A549 (cell line): Measurements from ENCODE around the gene SERTAD1. TPM values are rescaled to one million over a fixed set of nuclear protein-coding genes. Genes with fewer than 3 reads are reported as not detected.

Source experiments
- ATAC-seq, 2 experiments: fragments of 200-7000 bp in 1 of 2; fragments of >200 bp in 1 of 2; cut with Nextera tagmentation in 1 of 2; cut with Tn5 transposase in 1 of 2; 3 replicates each; pipeline versions ENCODE4 v1.8.0 to v1.9.1; 2018 to 2020; ENCODE audit warnings: mild to moderate bottlenecking in 1 of 2, moderate library complexity in 1 of 2
- CTCF ChIA-PET: fragments of 300-600 bp; sonication (Branson Sonifier 250); formaldehyde crosslinking; extraction: SDS; loops from one replicate; lab custom pipeline; 2021; ENCODE audit warnings: antibody characterized with exemption, inconsistent platforms; lab: Yijun Ruan, JAX
- POLR2A ChIA-PET: fragments of 350-600 bp; formaldehyde crosslinking; extraction: SDS; loops from one replicate; lab custom pipeline; 2021; ENCODE audit warnings: antibody characterized with exemption, inconsistent platforms; lab: Yijun Ruan, JAX
- DNase-seq, 2 experiments: peaks; one replicate each; pipeline versions ENCODE4 v3.0.0 to v3.0.0-alpha.2; 2011 to 2016; ENCODE audit warnings: low read depth in 1 of 2, low spot score in 1 of 2
- FAIRE-seq: peaks from 2 replicates; lab custom pipeline; 2011; peaks lifted over from hg19 to GRCh38; lab: Jason Lieb, UNC
- H3K27ac ChIP-seq, 2 experiments: fragments of >200 bp; sonication (Bioruptor Twin); formaldehyde crosslinking; 3 replicates each; pipeline ENCODE4 v1.5.1; 2016 to 2017
- H3K4me1 ChIP-seq: fragments of >200 bp; sonication (Bioruptor Twin); formaldehyde crosslinking; 3 replicates; pipeline ENCODE4 v1.6.1; 2016
- H3K4me2 ChIP-seq: fragments of >200 bp; sonication (Bioruptor Twin); formaldehyde crosslinking; 3 replicates; pipeline ENCODE4 v1.6.1; 2016
- H3K4me3 ChIP-seq: fragments of >200 bp; sonication (Bioruptor Twin); formaldehyde crosslinking; 3 replicates; pipeline ENCODE4 v1.5.1; 2016
- H3K9me3 ChIP-seq: fragments of >200 bp; sonication (Bioruptor Twin); formaldehyde crosslinking; 3 replicates; pipeline ENCODE4 v1.6.1; 2016
- CBX8 ChIP-seq: fragments of 200-600 bp; sonication (generic); IDR thresholded peaks from 2 replicates; pipeline ENCODE4 v1.6.1; 2016
- CEBPB ChIP-seq, 2 experiments: fragments of >200 bp in 1 of 2; sonication (Bioruptor Twin) in 1 of 2; formaldehyde crosslinking in 1 of 2; IDR thresholded peaks; 2 replicates each; pipeline ENCODE4 v1.6.1; 2012 to 2016
- EP300 ChIP-seq, 2 experiments: fragments of >200 bp; sonication (Bioruptor Twin); formaldehyde crosslinking; IDR thresholded peaks; 2 replicates in 1 of 2; 3 replicates in 1 of 2; pipeline ENCODE4 v1.6.1; 2016 to 2017
- ESRRA ChIP-seq: fragments of 150-350 bp; IDR thresholded peaks from 2 replicates; pipeline ENCODE4 v1.6.1; 2014; ENCODE audit warnings: mild to moderate bottlenecking, low read length, borderline replicate concordance
- FOSB ChIP-seq: fragments of 250-450 bp; sonication (Bioruptor Pico); IDR thresholded peaks from 2 replicates; pipeline ENCODE4 v1.5.0; 2020; ENCODE audit warnings: mild to moderate bottlenecking, moderate library complexity
- GATA3 ChIP-seq: IDR thresholded peaks from 2 replicates; pipeline ENCODE4 v1.6.1; 2012; ENCODE audit warnings: borderline replicate concordance
- HDAC2 ChIP-seq: fragments of 200-600 bp; sonication (generic); IDR thresholded peaks from 2 replicates; pipeline ENCODE4 v1.6.1; 2016
- HES2 ChIP-seq: fragments of >200 bp; sonication (Bioruptor Twin); formaldehyde crosslinking; IDR thresholded peaks from 2 replicates; pipeline ENCODE4 v1.6.1; 2016
- HEYL ChIP-seq: fragments of 250-450 bp; sonication (Bioruptor Pico); IDR thresholded peaks from 2 replicates; pipeline ENCODE4 v1.8.0; 2021; ENCODE audit warnings: mild to moderate bottlenecking, moderate library complexity
- HOXA7 ChIP-seq: fragments of 250-450 bp; sonication (Bioruptor Pico); IDR thresholded peaks from 2 replicates; pipeline ENCODE4 v1.5.0; 2020; ENCODE audit warnings: mild to moderate bottlenecking, moderate library complexity
- HOXB5 ChIP-seq: fragments of 250-450 bp; sonication (Bioruptor Pico); IDR thresholded peaks from 2 replicates; pipeline ENCODE4 v1.5.0; 2020; ENCODE audit warnings: mild to moderate bottlenecking, moderate library complexity
- KDM1A ChIP-seq: fragments of 200-600 bp; sonication (generic); IDR thresholded peaks from 2 replicates; pipeline ENCODE4 v1.6.1; 2016; ENCODE audit warnings: low read depth, mild to moderate bottlenecking
- MAFK ChIP-seq: fragments of 450-650 bp; IDR thresholded peaks from 2 replicates; pipeline ENCODE4 v1.6.1; 2014; ENCODE audit not compliant: partially characterized antibody
- MYC ChIP-seq: IDR thresholded peaks from 2 replicates; pipeline ENCODE4 v1.6.1; 2012; ENCODE audit warnings: mild to moderate bottlenecking, inconsistent platforms, low read length, improper control_type of control experiment, borderline replicate concordance
- NFE2L2 ChIP-seq: fragments of 150-350 bp; conservative IDR thresholded peaks from 2 replicates; pipeline ENCODE4 v1.6.1; 2014; ENCODE audit warnings: low read length
- NPAS2 ChIP-seq: fragments of 250-450 bp; sonication (Bioruptor Pico); IDR thresholded peaks from 2 replicates; pipeline ENCODE4 v1.8.0; 2022; ENCODE audit warnings: mild to moderate bottlenecking, moderate library complexity, borderline replicate concordance
- PBX3 ChIP-seq: IDR thresholded peaks from 2 replicates; pipeline ENCODE4 v1.6.1; 2012
- POLR2A ChIP-seq: IDR thresholded peaks from 2 replicates; pipeline ENCODE4 v1.6.1; 2012; ENCODE audit warnings: mild to moderate bottlenecking, low read length
- RFX5 ChIP-seq: fragments of 450-650 bp; IDR thresholded peaks from 2 replicates; pipeline ENCODE4 v1.7.1; 2014; ENCODE audit warnings: antibody characterized with exemption, mild to moderate bottlenecking, moderate library complexity
- TFCP2L1 ChIP-seq: fragments of 250-450 bp; sonication (Bioruptor Pico); IDR thresholded peaks from 2 replicates; pipeline ENCODE4 v1.5.0; 2021; ENCODE audit warnings: mild to moderate bottlenecking
- TP53 ChIP-seq: fragments of 250-450 bp; sonication (Bioruptor Pico); IDR thresholded peaks from 2 replicates; pipeline ENCODE4 v1.5.0; 2021; ENCODE audit warnings: mild to moderate bottlenecking, moderate library complexity
- ZFP36 ChIP-seq: fragments of 450-650 bp; IDR thresholded peaks from 2 replicates; pipeline ENCODE4 v1.6.1; 2014; ENCODE audit warnings: borderline replicate concordance; ENCODE audit not compliant: partially characterized antibody
- WGBS: methylation state at CpG from one replicate; pipeline ENCODE4 v1.1.6; 2017; ENCODE audit errors: missing lambda C conversion rate; 5-methylcytosine and 5-hydroxymethylcytosine counted together
- polyA plus RNA-seq, 4 experiments: library from polyadenylated mRNA; depleted of rRNA in 3 of 4; stranded (reverse); fragments of >200 nt; fragmentation: RNase III in 1 of 4; extraction: RNeasy Plus Mini Kit Qiagen cat#74134 plus additional on column Dnase treatment in 1 of 4; gene quantifications; 2 replicates in 3 of 4; 3 replicates in 1 of 4; pipeline ENCODE4 v1.2.3, GENCODE V29; 2011 to 2017
- TF ChIP-seq, protein P1 (sequence below): fragments of >200 bp; sonication (Bioruptor Twin); formaldehyde crosslinking; IDR thresholded peaks from 3 replicates; pipeline ENCODE4 v1.6.1; 2016
- TF ChIP-seq, protein P2 (sequence below): fragments of 450-650 bp; IDR thresholded peaks from 2 replicates; pipeline ENCODE4 v1.6.1; 2014; ENCODE audit warnings: antibody characterized with exemption

The SERTAD1 gene
- polyA plus RNA-seq, 2 of the 4 experiments (the other 2 are of a cell fraction), result 10.7 to 13.6 TPM

DNA sequence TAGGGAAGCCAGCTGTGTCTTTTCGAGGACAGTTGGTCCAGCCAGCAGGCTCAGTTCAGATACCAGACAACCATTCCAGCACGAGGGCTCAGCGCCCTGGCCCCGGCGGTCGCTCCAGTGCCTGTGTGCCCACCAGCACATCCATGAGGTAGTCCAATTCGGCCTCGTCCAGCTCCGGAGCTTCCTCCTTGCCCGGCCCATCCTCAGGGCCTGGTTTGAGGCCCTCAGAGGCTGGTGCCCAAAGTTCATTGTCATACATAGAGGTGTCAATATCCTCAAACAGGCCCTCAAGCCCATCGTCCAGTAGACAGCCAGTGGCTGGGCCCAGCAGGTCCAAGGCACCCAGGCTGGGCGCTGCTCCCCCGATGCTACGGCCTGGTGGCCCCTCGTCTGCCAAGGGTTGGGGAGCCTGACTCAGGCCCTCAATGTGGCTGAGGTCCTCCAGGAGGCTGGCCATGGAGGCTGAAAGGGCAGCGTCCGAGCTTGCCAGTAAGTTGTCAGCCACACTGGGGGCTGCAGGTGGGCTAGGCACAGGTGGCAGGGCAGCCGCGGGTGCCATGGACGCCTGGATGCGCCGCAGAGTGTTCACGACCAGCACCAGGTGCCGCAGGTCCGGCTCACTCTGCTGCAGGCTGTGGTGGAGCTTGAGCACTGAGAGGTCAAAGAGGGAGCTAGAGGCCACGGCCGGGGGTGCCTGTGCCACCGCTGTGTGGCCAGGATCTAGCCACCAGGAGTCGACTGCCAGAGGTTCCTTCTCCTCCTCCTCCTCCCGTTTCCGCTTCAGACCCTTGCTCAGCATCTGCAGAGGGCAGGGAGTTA lies 2.8 kb downstream of the SERTAD1 start:
- ATAC-seq (no peak), DNase-seq (no peak), FAIRE-seq (no peak)
- Histone ChIP-seq H3K27ac (peak overlapping the region; percentile 94 to 96; a peak in 4 of 6 replicates), H3K4me1 (peaks cover 25% of the 10 kb centered on the region), H3K4me2 (no peak overlapping the region), H3K9me3 (no peaks in the 10 kb centered on the region), H3K4me3 (no peak overlapping the region)
- ChIA-PET POLR2A (interaction anchor here (0.6 to 5.8 kb wide), 5 partner anchors 9 to 42 kb away, joined by 4 to 208 read pairs (median 4); partner anchors contain the start of genes BLVRB and SERTAD3), CTCF (interaction anchor here (0.6 to 26.4 kb wide), 15 partner anchors 15 to 283 kb away, joined by 3 to 950 read pairs (median 4); partner anchors contain the start of genes BLVRB, PRX, SERTAD1 and SERTAD3)
- WGBS, result 91% methylated on average over 31 of the region's 31 CpGs
- TF ChIP-seq KDM1A, result no peak
- TF ChIP-seq EP300 (IDR thresholded peaks at IDR 0.05), result no peak
- peak; percentile 19; the same call in 1 of the 2 replicates for TF ChIP-seq HOXB5 (CRISPR knock-in tag)

DNA sequence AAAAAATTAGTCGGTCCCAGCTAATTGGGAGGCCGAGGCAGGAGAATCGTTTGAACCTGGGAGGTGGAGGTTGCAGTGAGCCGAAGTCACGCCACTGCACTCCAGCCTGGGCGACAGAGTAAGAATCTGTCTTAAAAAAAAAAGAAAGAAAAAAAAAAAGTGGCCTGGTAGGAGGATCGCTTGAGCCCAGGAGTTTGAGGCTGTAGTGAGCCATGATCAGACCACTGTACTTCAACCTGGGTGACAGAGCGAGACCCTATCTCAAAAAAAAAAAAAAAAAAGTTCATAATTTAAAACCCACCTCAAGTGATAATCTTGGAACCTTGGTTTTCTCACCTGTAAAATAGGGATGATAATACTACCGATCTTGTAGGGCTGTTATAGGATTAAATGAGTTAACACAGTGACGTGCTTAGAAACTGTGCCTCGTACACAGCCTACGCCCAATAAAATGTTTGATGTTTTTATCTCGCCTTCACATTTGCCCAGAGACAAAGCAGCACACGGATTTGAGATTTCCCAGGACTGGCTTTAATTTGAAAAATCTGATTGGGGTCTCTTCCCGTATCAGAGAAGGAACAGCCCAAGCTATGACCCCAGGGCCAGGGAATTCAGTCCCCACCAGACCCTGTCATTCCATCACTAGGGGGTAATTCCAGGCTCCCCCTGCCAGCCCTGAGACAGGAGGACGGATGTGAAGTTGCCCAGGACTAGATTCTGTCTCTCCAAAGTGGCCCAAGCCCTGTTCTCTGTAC lies 3.6 kb downstream of the SERTAD1 start:
- no peak for ATAC-seq
- peak overlapping the region; percentile 94 to 96 for H3K27ac ChIP-seq
- no peaks in the 10 kb centered on the region for H3K9me3 ChIP-seq
- no peak for DNase-seq
- H3K4me2 ChIP-seq, result peak overlapping the region; percentile 84
- H3K4me3 ChIP-seq, result peak overlapping the region; percentile 56
- 77% methylated on average over 16 of the region's 16 CpGs for WGBS
- TF ChIP-seq CEBPB (IDR thresholded peaks at IDR 0.05) (no peak), HOXB5 (CRISPR knock-in tag) (no peak), HOXA7 (CRISPR knock-in tag) (0 out of 2 replicates have a peak, but pooled peaks have one; percentile 17), KDM1A (no peak)
- POLR2A ChIA-PET, result interaction anchor here (0.6 to 5.8 kb wide), 8 partner anchors 10 to 841 kb away, joined by 4 to 208 read pairs (median 12); partner anchors contain the start of genes BLVRB, C19orf47, PLD3 and SERTAD3
- CTCF ChIA-PET, result interaction anchor here (0.8 to 26.4 kb wide), 15 partner anchors 14 to 282 kb away, joined by 3 to 950 read pairs (median 4); partner anchors contain the start of genes BLVRB, PRX, SERTAD1 and SERTAD3
- peaks cover 28% of the 10 kb centered on the region for H3K4me1 ChIP-seq
- no peak for FAIRE-seq

DNA sequence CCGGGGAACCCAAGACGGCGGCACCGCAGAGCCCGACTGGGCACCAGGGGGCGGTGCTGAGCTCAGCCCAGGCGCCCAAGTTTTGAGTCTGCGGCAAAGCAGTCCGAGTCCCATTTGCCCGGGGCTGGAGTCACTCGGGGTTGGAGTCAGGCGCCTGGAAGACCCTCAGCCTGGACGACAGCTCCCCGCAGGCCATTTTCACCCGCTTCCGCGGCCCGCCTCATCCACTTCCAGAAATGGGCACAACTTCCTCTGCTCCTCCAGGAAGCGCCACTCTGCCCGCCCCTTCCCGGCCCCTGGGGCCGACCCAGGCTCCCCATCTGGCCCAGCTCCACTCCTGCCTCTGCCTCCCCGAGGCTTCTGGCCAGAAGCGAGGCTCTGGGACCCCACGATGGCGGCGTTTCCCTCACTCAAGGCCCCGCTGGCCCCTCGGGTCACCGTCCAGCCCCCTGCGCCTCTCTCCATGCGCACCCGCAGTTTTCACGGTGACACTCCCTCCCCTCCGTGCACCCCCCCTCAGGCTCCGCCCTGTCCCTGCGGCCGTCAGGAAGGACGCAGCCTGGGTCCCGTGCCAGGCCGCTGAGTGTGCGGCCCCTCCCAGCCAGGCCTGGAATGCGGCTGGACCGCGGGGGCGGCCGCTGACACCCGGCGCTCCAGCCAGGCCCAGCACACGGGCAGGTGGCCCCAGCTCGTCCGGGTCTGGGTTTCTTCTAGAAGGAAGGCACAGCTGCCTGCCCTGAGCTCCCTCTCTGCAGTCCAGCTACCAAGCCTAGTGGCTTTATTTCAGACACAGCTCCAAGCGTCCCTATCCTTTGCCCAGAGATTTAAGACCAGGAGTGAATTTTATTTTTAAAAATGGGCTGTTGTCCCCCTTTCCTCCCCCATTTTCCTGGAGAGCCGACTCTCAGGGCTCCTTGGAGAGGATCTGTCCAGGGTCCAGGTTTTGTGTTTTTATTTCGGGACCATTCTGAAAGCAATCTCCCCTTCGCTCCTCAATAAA lies 4.7 kb downstream of the SERTAD1 start:
- Histone ChIP-seq H3K9me3 (no peaks in the 10 kb centered on the region), H3K4me1 (peaks cover 34% of the 10 kb centered on the region), H3K4me2 (peak overlapping the region; percentile 84), H3K27ac (peak overlapping the region; percentile 94 to 96), H3K4me3 (peak overlapping the region; percentile 56)
- FAIRE-seq (peak; percentile 88), DNase-seq (peak; percentile 97 to 99), ATAC-seq (peak; percentile 65 to 79)
- ChIA-PET POLR2A (interaction anchor here (0.6 to 2.9 kb wide), 21 partner anchors 10 to 842 kb away, joined by 3 to 62 read pairs (median 7); partner anchors contain the start of genes BLVRB, C19orf47, PLD3 and SERTAD3), CTCF (interaction anchor here (0.6 to 26.4 kb wide), 64 partner anchors 13 to 1159 kb away, joined by 3 to 950 read pairs (median 4); partner anchors contain the start of genes BLVRB, C19orf47, PRX and SERTAD1)
- 4% methylated on average over 56 of the region's 56 CpGs for WGBS
- peak; percentile 91 for TF ChIP-seq MYC
- 0 out of 2 replicates have a peak, but pooled peaks have one; percentile 62 for TF ChIP-seq FOSB (CRISPR knock-in tag)
- TF ChIP-seq ZFP36, result peak; percentile 100
- TF ChIP-seq, protein P1, sequence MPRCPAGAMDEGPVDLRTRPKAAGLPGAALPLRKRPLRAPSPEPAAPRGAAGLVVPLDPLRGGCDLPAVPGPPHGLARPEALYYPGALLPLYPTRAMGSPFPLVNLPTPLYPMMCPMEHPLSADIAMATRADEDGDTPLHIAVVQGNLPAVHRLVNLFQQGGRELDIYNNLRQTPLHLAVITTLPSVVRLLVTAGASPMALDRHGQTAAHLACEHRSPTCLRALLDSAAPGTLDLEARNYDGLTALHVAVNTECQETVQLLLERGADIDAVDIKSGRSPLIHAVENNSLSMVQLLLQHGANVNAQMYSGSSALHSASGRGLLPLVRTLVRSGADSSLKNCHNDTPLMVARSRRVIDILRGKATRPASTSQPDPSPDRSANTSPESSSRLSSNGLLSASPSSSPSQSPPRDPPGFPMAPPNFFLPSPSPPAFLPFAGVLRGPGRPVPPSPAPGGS, result peak; percentile 76; the same call in 2 of the 3 replicates
- no peak for TF ChIP-seq HEYL (CRISPR knock-in tag)
- TF ChIP-seq, protein P2, sequence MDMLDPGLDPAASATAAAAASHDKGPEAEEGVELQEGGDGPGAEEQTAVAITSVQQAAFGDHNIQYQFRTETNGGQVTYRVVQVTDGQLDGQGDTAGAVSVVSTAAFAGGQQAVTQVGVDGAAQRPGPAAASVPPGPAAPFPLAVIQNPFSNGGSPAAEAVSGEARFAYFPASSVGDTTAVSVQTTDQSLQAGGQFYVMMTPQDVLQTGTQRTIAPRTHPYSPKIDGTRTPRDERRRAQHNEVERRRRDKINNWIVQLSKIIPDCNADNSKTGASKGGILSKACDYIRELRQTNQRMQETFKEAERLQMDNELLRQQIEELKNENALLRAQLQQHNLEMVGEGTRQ, result peak; percentile 59
- peak; percentile 42; the same call in 1 of the 2 replicates for TF ChIP-seq RFX5
- TF ChIP-seq GATA3, result peak; percentile 55; the same call in 1 of the 2 replicates
- peak; percentile 81 for TF ChIP-seq TP53
- TF ChIP-seq NPAS2 (CRISPR knock-in tag), result no peak; the same call in 1 of the 2 replicates
- no peak for TF ChIP-seq CBX8
- no peak for TF ChIP-seq HES2
- TF ChIP-seq KDM1A, result no peak
- TF ChIP-seq TFCP2L1 (CRISPR knock-in tag), result peak; percentile 91; the same call in 1 of the 2 replicates
- peak; percentile 72; the same call in 1 of the 2 replicates for TF ChIP-seq PBX3
- TF ChIP-seq MAFK, result peak; percentile 32
- TF ChIP-seq POLR2A, result peak; percentile 66
- peak; percentile 32 for TF ChIP-seq ESRRA
- TF ChIP-seq HDAC2, result no peak; the same call in 1 of the 2 replicates
- TF ChIP-seq NFE2L2, result no peak; the same call in 1 of the 2 replicates
